Epithelial cell of proximal tubule (primary cell): ENCODE measurements around the gene MAGI1. TPM values are rescaled to one million over a fixed set of nuclear protein-coding genes. Genes with fewer than 3 reads are reported as not detected.

Source experiments
- DNase-seq: peaks from one replicate; pipeline ENCODE4 v3.0.0-alpha.2; 2011; ENCODE audit warnings: low read depth
- H3K4me3 ChIP-seq: 2 replicates; pipeline ENCODE4 v1.5.1; 2011; ENCODE audit warnings: low read depth, mild to moderate bottlenecking, low read length
- total RNA-seq: library from RNA; depleted of rRNA; stranded (reverse); fragments of >200 nt; gene quantifications from 2 replicates; pipeline ENCODE4 v1.2.3, GENCODE V29; 2015
- TF ChIP-seq, protein P1 (sequence below): conservative IDR thresholded peaks from 2 replicates; pipeline ENCODE4 v1.5.1; 2012; ENCODE audit warnings: low read depth, mild to moderate bottlenecking, low read length

MAGI1 gene
- total RNA-seq, 1 donor from 2014 or later: 9.6 TPM

DNA sequence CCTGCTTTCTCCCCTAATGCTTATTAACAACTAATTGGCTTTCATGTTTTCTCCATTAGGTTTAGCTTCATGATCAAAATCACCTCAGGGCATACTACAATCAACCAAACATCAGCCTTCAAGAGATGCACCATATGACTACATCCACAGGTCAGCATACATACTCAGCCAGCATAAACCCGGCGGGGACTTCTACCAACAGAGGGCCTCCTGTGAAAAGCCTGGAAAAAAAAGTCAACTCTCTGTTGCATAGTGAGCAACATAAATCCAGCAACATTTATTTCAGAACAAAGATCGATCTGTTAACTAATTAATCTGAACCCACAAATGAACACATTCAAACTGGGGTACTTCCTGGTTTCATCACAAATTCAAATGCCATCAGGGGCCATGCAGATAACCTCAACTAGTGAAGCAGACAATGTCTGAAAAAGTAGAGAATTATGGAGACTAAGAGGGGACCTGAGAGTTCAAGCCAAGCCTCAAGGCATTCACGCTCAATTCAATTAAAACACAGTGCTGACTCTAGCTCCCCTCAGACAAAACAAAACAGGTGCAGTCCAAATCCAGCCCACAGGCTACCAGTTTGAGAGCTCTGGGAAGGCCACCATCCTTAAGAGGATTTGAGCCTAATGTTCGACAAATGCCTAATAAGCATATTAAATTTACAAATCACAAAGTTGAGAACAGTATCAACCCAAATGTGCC lies 124.5 kb downstream of the MAGI1 start:
- H3K4me3 ChIP-seq: no peak overlapping the region
- no peak for DNase-seq
- TF ChIP-seq, protein P1, sequence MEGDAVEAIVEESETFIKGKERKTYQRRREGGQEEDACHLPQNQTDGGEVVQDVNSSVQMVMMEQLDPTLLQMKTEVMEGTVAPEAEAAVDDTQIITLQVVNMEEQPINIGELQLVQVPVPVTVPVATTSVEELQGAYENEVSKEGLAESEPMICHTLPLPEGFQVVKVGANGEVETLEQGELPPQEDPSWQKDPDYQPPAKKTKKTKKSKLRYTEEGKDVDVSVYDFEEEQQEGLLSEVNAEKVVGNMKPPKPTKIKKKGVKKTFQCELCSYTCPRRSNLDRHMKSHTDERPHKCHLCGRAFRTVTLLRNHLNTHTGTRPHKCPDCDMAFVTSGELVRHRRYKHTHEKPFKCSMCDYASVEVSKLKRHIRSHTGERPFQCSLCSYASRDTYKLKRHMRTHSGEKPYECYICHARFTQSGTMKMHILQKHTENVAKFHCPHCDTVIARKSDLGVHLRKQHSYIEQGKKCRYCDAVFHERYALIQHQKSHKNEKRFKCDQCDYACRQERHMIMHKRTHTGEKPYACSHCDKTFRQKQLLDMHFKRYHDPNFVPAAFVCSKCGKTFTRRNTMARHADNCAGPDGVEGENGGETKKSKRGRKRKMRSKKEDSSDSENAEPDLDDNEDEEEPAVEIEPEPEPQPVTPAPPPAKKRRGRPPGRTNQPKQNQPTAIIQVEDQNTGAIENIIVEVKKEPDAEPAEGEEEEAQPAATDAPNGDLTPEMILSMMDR: peak; percentile 44

DNA sequence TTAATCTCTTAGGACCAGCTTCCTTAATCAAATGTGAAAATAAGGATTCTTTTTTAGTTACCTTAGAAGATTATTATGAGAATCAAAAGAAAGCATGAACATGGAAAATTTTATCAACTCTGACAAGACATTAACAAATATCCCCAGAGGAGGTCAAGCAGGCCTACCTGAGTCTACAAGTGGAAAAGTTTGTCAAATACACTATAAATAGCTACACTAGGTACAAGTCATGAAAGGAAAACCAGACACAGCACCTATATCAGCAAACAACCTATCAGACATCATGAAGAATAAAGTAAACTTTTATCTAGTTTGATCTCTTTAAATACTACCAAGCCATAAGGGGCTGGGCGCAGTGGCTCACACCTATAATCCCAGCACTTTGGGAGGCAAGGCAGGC lies 126.1 kb downstream of the MAGI1 start:
- no peak for DNase-seq
- TF ChIP-seq, protein P1: no peak
- no peak overlapping the region for H3K4me3 ChIP-seq

DNA sequence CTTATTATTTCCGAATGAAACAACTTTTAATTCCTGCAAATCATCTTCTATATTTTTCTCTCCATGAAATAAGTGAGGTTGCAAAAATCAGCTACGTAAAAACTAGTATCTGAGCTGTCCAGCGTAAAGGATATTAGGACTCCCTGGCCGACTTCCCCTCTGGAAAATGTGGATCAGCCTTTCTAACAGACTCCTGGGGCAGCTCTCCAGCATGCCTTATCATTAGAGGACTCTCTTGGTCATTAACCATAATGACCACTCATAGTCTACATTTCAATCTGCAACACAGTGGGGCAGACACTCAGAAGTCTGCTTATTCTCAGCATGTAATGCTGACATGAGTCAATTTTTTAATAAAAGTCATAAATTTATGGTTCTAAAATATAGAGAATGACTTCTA lies 130.1 kb downstream of the MAGI1 start:
- TF ChIP-seq, protein P1: no peak
- DNase-seq: no peak
- H3K4me3 ChIP-seq: no peak overlapping the region

DNA sequence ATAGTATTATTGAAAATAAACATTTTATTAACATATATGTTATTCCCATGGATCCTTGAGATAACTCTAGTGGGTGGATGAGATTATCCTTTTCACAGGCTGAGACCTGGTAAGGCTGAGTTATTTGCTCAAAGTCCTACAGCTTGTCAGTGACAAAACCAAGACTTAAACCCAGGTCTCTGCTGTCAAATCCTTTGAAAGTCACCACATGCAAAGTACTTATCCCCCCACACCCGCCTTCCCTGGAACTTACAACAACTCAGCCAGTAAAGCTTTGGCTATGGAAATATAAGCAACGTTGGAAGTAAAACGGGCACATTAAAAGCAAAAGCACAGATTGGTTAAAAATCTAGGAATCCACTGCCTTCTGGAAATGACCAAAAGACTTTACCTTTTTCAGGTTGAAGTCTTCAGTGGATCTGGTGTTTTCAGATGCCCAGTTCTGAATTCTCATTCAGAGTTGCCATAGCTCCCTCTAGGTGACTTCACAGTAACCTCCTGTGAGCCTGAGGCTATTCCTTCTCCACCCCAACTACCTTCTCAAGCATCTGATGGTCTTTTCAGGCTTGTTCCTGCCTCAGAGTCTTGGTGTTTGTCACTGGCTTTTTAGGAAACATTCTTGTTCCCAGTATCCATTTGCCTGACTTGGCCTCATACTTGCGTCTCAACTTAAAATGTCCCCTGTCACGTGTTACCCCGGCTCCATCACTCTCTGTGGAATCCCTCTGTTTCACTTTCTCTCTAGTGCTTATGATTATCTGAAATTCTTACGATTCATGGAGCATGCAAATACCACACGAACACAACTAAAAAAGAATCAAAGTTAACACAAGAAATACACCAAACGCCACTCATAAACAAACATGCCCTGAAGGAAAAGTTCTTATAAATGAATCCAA lies 131.2 kb downstream of the MAGI1 start:
- TF ChIP-seq, protein P1: peak; percentile 28
- no peak for DNase-seq
- no peak overlapping the region for H3K4me3 ChIP-seq

DNA sequence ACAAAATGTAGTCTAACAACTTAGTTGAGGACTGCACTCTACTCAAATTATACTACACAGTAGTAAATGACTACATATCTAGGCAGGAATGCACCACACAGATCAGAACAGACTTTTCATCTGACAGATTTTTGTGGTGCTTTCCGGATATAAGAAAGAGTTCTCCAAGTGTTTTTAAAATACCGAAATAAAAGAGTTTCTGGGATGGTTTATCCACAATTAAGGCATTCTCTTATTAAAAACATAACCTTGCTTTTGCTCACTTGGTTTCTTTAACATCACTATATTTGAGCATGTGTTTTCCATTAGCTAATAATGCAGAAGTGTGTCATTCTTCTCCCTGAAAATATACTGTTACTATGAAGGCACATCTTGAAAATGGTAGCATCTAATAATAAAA lies 132.9 kb downstream of the MAGI1 start:
- DNase-seq: no peak
- TF ChIP-seq, protein P1: no peak
- no peak overlapping the region for H3K4me3 ChIP-seq

DNA sequence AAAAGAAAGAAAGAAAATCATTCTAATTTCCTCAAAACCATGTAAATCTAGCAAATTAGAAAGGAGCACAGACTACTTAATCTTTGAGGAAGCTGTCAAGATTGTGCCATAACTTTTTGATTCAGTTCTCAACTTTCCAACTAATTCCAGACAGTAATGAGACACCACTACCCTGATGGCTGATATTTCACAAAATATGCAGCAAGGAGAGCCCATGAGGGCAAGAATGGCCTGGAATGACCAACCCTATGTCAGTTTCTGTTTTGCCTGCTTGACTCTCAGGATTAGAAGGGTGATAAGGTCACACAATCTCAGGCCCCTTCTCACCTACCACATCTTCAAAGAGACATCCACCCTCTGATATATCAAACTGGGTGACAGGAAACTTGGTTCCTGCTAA lies 134.7 kb downstream of the MAGI1 start:
- DNase-seq: no peak

More for the DNA sequence above, 134.7 kb downstream of the MAGI1 start:
- TF ChIP-seq, protein P1: no peak
- H3K4me3 ChIP-seq: no peak overlapping the region
